ENCODE data around the gene EMP2. TPM values are rescaled to one million over a fixed set of nuclear protein-coding genes. Genes with fewer than 3 reads are reported as not detected.

Gene EMP2
- total RNA-seq, 1 donor from 2014 or later: 6.5 TPM

DNA sequence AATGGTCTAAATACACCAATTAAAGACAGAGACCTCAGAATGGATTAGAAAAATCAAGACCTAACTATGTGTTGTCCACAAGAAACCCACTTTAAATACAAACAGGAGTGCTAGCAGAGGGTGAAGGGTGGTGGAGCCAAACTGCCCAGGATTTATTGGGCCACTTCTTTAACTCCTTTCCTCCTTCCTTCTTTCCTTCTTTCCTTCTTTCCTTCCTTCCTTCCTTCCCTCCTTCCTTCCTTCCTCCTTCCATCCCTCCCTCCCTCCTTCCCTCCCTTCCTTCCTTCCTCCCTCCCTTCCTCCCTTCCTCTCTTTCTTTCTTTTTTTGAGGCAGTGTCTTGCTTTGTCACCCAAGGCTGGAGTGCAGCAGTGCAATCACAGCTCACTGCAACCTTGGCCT is 34.3 kb upstream of the EMP2 start:
- TF ChIP-seq, protein P1, sequence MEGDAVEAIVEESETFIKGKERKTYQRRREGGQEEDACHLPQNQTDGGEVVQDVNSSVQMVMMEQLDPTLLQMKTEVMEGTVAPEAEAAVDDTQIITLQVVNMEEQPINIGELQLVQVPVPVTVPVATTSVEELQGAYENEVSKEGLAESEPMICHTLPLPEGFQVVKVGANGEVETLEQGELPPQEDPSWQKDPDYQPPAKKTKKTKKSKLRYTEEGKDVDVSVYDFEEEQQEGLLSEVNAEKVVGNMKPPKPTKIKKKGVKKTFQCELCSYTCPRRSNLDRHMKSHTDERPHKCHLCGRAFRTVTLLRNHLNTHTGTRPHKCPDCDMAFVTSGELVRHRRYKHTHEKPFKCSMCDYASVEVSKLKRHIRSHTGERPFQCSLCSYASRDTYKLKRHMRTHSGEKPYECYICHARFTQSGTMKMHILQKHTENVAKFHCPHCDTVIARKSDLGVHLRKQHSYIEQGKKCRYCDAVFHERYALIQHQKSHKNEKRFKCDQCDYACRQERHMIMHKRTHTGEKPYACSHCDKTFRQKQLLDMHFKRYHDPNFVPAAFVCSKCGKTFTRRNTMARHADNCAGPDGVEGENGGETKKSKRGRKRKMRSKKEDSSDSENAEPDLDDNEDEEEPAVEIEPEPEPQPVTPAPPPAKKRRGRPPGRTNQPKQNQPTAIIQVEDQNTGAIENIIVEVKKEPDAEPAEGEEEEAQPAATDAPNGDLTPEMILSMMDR (conservative IDR thresholded peaks at IDR 0.05; ENCODE audit: low read depth, low read length): no peak
- DNase-seq (ENCODE audit: low read depth): no peak
- H3K4me3 ChIP-seq (ENCODE audit: low read depth, low read length): no peak overlapping the region

DNA sequence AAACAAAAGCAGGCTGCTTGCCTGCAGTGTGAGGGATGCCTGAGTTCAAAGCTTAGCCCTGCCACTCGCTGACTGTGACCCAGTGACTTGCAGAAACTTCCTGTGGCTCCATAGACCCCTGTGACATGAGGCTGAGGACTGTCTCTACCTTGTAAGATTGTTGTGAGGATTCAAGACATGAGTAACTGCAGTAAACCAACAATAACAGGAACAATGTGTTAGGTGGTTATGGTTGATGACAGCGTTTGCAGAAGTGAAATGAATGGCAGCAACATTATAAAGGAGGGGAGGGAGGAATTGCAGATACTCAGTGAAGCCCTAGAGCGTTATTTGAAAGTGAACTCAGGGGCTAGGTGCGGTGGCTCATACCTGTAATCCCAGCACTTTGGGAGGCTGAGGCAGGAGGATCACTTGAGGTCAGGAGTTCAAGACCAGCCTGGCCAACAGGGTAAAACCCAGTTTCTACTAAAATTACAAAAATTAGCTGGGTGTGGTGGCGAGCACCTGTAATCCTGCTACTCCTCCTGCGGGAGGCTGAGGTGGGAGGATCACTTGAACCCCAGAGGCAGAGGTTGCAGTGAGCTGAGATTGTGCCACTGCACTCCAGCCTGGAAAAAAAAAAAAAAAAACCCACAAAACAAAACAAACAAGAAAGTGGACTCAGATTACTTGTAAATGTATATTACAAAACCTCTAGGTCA is 33.5 kb upstream of the EMP2 start:
- no peak for DNase-seq (ENCODE audit: low read depth)
- no peak overlapping the region for H3K4me3 ChIP-seq (ENCODE audit: low read depth, low read length)
- TF ChIP-seq, protein P1 (conservative IDR thresholded peaks at IDR 0.05; ENCODE audit: low read depth, low read length): no peak

DNA sequence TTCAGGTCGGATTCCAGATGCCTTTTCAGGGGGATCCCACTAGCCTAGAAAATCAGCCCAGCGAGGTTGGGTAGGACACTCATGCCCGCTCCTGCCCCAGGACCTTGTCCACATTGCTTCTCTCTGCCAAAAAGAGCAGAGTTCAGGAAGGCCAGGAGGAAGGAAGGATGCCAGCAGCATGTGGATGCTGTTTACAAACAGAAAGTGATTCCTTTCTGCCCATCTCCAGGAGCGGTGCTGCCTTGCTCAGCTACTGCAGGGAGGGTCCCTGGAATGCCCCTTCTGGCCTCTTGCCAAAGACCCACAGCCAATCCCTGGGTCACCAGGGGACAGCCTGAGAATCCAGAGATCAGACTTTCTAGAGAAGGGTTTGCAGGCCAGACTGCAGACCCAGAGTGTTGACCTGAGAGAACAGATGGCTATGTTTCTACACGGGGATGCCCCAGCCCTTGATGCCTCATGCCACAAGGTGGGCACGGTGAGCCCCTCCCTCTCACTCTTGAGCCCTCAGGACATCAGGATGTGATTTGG is 32.3 kb upstream of the EMP2 start:
- H3K4me3 ChIP-seq (ENCODE audit: low read depth, low read length): no peak overlapping the region
- TF ChIP-seq, protein P1 (conservative IDR thresholded peaks at IDR 0.05; ENCODE audit: low read depth, low read length): no peak
- DNase-seq (ENCODE audit: low read depth): no peak

DNA sequence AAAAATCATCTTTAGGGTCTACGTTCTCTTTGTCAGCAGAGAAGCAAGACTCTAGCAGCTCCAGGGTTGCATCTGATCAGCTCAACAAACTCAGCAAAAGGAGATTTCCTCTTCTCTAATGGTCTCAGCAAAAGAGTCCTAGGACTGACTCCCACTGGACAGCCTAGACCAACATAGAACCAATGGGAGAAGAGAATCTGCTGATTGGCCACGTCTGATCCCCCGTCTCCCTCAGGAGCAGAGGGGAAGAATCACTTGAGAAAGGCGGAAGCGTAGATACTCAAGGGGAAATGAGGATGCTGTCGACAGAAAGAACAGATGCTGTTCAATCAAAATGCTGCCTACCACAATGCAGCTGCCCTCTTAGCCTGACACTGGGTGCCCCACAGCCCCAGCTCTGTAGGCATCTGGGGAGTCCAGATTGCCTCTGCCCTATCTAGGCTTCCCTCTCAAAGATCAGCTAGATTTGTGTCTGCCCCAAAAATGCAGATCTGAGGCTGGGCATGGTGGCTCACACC is 31.5 kb upstream of the EMP2 start:
- DNase-seq (ENCODE audit: low read depth): no peak
- H3K4me3 ChIP-seq (ENCODE audit: low read depth, low read length): no peak overlapping the region
- TF ChIP-seq, protein P1 (conservative IDR thresholded peaks at IDR 0.05; ENCODE audit: low read depth, low read length): no peak

DNA sequence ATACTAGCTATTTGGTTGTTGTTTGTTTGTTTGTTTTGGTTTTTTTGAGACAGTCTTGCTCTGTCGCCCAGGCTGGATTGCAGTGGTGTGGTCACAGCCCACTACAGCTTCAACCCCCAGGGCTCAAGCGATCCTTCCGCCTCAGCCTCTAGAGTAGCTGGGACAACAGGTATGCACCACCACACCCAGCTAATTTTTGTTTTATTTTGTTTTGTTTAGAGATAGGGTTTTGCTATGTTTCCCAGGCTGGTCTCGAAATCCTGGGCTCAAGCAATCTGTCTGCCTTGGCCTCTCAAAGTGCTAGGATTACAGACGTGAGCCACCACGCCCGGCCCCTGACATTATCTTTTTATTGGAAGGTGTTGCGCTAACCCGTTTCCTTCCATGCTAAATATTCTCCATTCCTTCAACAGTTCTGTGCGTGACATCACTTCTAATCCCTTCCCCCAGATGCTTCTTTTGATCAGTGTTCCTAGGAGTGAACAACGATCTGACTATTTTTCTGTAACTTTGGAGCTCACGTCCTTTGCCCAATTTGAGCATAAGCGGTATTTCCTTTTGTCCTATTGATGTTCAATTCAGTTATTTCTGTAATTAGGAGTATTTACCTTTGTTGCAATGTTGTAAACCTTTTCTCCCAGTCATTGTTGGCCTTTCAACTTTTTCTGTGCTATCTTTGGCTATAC is 30.2 kb upstream of the EMP2 start:
- DNase-seq (ENCODE audit: low read depth): no peak
- H3K4me3 ChIP-seq (ENCODE audit: low read depth, low read length): no peak overlapping the region
- TF ChIP-seq, protein P1 (conservative IDR thresholded peaks at IDR 0.05; ENCODE audit: low read depth, low read length): no peak

DNA sequence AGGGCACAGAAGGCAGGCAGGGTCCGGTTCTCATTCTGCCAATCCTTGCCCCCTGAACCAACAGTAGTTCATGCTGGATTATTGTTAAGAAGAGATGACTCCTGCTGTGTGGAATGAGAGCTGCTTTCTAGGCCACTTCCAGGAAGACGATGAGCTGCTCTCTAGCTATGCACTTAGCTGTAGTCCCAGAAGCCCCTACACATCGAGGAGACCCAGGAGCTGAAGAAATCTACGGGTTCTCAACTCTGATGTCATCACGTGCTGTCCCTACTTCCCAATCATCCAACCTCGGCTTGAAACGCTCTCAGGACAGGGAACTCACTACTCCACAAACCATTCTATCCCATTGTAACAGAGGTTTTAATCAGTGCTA is 29.0 kb upstream of the EMP2 start:
- no peak overlapping the region for H3K4me3 ChIP-seq (ENCODE audit: low read depth, low read length)
- no peak for DNase-seq (ENCODE audit: low read depth)
- TF ChIP-seq, protein P1 (conservative IDR thresholded peaks at IDR 0.05; ENCODE audit: low read depth, low read length): no peak
